Activated T-cell treated with anti-CD3 and anti-CD28 coated beads, Interleukin-2, amount 50 U/mL, for 72 hours (primary cell): Measurements from ENCODE around the gene SYT1. TPM values are rescaled to one million over a fixed set of nuclear protein-coding genes. Genes with fewer than 3 reads are reported as not detected.

Experiments
- ATAC-seq, 2 donors: fragments of 150-1000 bp; cut with Tn5 transposase; replicated peaks in 1 of 2; 2 replicates each; pipeline ENCODE4 v1.10.0; 2021; ENCODE audit warnings: moderate library complexity in 2 of 2, mild to moderate bottlenecking in 1 of 2
- DNase-seq, 2 donors: peaks; one replicate each; pipeline ENCODE4 v3.0.0; 2021 to 2022; ENCODE audit warnings: mixed read lengths in 1 of 2
- H3K27ac Mint-ChIP-seq: one replicate; pipeline ENCODE4 v1.8.0; 2022; ENCODE audit warnings: mild to moderate bottlenecking, moderate library complexity, mixed read lengths
- H3K27me3 Mint-ChIP-seq: one replicate; pipeline ENCODE4 v1.8.0; 2022; ENCODE audit warnings: low read depth, mixed read lengths
- H3K36me3 Mint-ChIP-seq, 2 donors: one replicate each; pipeline ENCODE4 v1.8.0; 2022; ENCODE audit warnings: mixed read lengths in 2 of 2, mild to moderate bottlenecking in 1 of 2; ENCODE audit not compliant: insufficient read depth in 2 of 2
- H3K4me1 Mint-ChIP-seq: one replicate; pipeline ENCODE4 v1.8.0; 2022; ENCODE audit warnings: low read depth, mixed read lengths
- H3K4me3 Mint-ChIP-seq, 2 donors: one replicate each; pipeline ENCODE4 v1.8.0; 2022; ENCODE audit warnings: mild to moderate bottlenecking in 2 of 2, mixed read lengths in 2 of 2, moderate library complexity in 2 of 2
- H3K9me3 Mint-ChIP-seq, 2 donors: one replicate each; pipeline ENCODE4 v1.8.0; 2022; ENCODE audit warnings: mixed read lengths in 2 of 2
- total RNA-seq, 2 donors: library from RNA; stranded (reverse); gene quantifications; one replicate each; pipeline ENCODE4 v1.2.3, GENCODE V29; 2022

SYT1 gene
- total RNA-seq, 2 donors from 2014 or later = not detected

- Mint-ChIP-seq H3K36me3 (no peaks in the 10 kb centered on the region), H3K27ac (no peak overlapping the region), H3K27me3 (no peaks in the 10 kb centered on the region), H3K4me3 (no peak overlapping the region), H3K9me3 (peaks cover 0 to 1% of the 10 kb centered on the region in 2 donors), H3K4me1 (no peaks in the 10 kb centered on the region)
- ATAC-seq (no peak), DNase-seq (no peak)
Observed at GRCh38 chr12:79057540-79057939, 193.0 kb downstream of the SYT1 start.

- Mint-ChIP-seq H3K36me3 (no peaks in the 10 kb centered on the region), H3K4me3 (no peak overlapping the region), H3K9me3 (peaks cover 0 to 1% of the 10 kb centered on the region in 2 donors), H3K27me3 (no peaks in the 10 kb centered on the region), H3K27ac (no peak overlapping the region), H3K4me1 (no peaks in the 10 kb centered on the region)
- no peak for DNase-seq
- no peak for ATAC-seq
Observed at GRCh38 chr12:79058342-79058741, 193.8 kb downstream of the SYT1 start.

GRCh38 chr12:79059557-79059956 is 195.0 kb downstream of the SYT1 start:
- H3K27me3 Mint-ChIP-seq = no peaks in the 10 kb centered on the region
- H3K4me3 Mint-ChIP-seq = no peak overlapping the region
- H3K36me3 Mint-ChIP-seq = no peaks in the 10 kb centered on the region
- ATAC-seq (no peak), DNase-seq (no peak)
- peaks cover under 1 to 1% of the 10 kb centered on the region in 2 donors for H3K9me3 Mint-ChIP-seq
- H3K27ac Mint-ChIP-seq = no peak overlapping the region
- H3K4me1 Mint-ChIP-seq = no peaks in the 10 kb centered on the region

GRCh38 chr12:79063258-79063657 is 198.7 kb downstream of the SYT1 start:
- DNase-seq (no peak), ATAC-seq (no peak)
- Mint-ChIP-seq H3K9me3 (peaks cover 0 to 3% of the 10 kb centered on the region in 2 donors), H3K36me3 (no peaks in the 10 kb centered on the region), H3K27ac (no peak overlapping the region), H3K4me1 (no peaks in the 10 kb centered on the region), H3K27me3 (no peaks in the 10 kb centered on the region), H3K4me3 (no peak overlapping the region)

GRCh38 chr12:79067977-79068376 is 203.4 kb downstream of the SYT1 start:
- DNase-seq = no peak
- Mint-ChIP-seq H3K4me3 (no peak overlapping the region), H3K9me3 (peaks cover 0 to 3% of the 10 kb centered on the region in 2 donors), H3K4me1 (no peaks in the 10 kb centered on the region), H3K27me3 (no peaks in the 10 kb centered on the region), H3K27ac (no peak overlapping the region), H3K36me3 (no peaks in the 10 kb centered on the region)
- no peak for ATAC-seq

GRCh38 chr12:79069009-79069408 is 204.4 kb downstream of the SYT1 start:
- Mint-ChIP-seq H3K4me3 (no peak overlapping the region), H3K36me3 (no peaks in the 10 kb centered on the region), H3K27ac (no peak overlapping the region), H3K9me3 (peaks cover 2 to 5% of the 10 kb centered on the region in 2 donors), H3K4me1 (no peaks in the 10 kb centered on the region), H3K27me3 (no peaks in the 10 kb centered on the region)
- DNase-seq = no peak
- no peak for ATAC-seq

- H3K9me3 Mint-ChIP-seq = peaks cover 2% of the 10 kb centered on the region in 2 donors
- H3K27ac Mint-ChIP-seq = no peak overlapping the region
- H3K27me3 Mint-ChIP-seq = no peaks in the 10 kb centered on the region
- no peak overlapping the region for H3K4me3 Mint-ChIP-seq
- no peaks in the 10 kb centered on the region for H3K4me1 Mint-ChIP-seq
- H3K36me3 Mint-ChIP-seq = no peaks in the 10 kb centered on the region
- DNase-seq = no peak
- no peak for ATAC-seq
Observed at GRCh38 chr12:79071498-79071897, 206.9 kb downstream of the SYT1 start.

- Mint-ChIP-seq H3K27me3 (no peaks in the 10 kb centered on the region), H3K36me3 (no peaks in the 10 kb centered on the region), H3K4me3 (no peak overlapping the region), H3K27ac (no peak overlapping the region), H3K4me1 (no peaks in the 10 kb centered on the region), H3K9me3 (peaks cover 2% of the 10 kb centered on the region in 2 donors)
- no peak for ATAC-seq
- no peak for DNase-seq
Observed at GRCh38 chr12:79073506-79073905, 208.9 kb downstream of the SYT1 start.

GRCh38 chr12:79082595-79082994 is 218.0 kb downstream of the SYT1 start:
- no peaks in the 10 kb centered on the region for H3K4me1 Mint-ChIP-seq
- H3K9me3 Mint-ChIP-seq = peaks cover 0 to 4% of the 10 kb centered on the region in 2 donors
- no peak for DNase-seq
- H3K36me3 Mint-ChIP-seq = peaks cover 0 to 2% of the 10 kb centered on the region in 2 donors
- H3K4me3 Mint-ChIP-seq = no peak overlapping the region
- H3K27ac Mint-ChIP-seq = no peak overlapping the region
- ATAC-seq = no peak
- no peaks in the 10 kb centered on the region for H3K27me3 Mint-ChIP-seq

- H3K4me1 Mint-ChIP-seq = no peaks in the 10 kb centered on the region
- DNase-seq (no peak), ATAC-seq (no peak)
- peaks cover 0 to 2% of the 10 kb centered on the region in 2 donors for H3K36me3 Mint-ChIP-seq
- no peak overlapping the region for H3K27ac Mint-ChIP-seq
- H3K9me3 Mint-ChIP-seq = peaks cover 0 to 4% of the 10 kb centered on the region in 2 donors
- H3K4me3 Mint-ChIP-seq = no peak overlapping the region
- no peaks in the 10 kb centered on the region for H3K27me3 Mint-ChIP-seq
Observed at GRCh38 chr12:79083181-79083580, 218.6 kb downstream of the SYT1 start.

- ATAC-seq = no peak
- Mint-ChIP-seq H3K4me3 (no peak overlapping the region), H3K27me3 (no peaks in the 10 kb centered on the region), H3K36me3 (peaks cover 0 to 2% of the 10 kb centered on the region in 2 donors), H3K27ac (no peak overlapping the region), H3K4me1 (no peaks in the 10 kb centered on the region), H3K9me3 (peaks cover 0 to 8% of the 10 kb centered on the region in 2 donors)
- no peak for DNase-seq
Observed at GRCh38 chr12:79085106-79085682, 220.6 kb downstream of the SYT1 start.

GRCh38 chr12:79086541-79087296 is 222.1 kb downstream of the SYT1 start:
- H3K4me3 Mint-ChIP-seq = no peak overlapping the region
- peaks cover 0 to 2% of the 10 kb centered on the region in 2 donors for H3K36me3 Mint-ChIP-seq
- H3K4me1 Mint-ChIP-seq = no peaks in the 10 kb centered on the region
- ATAC-seq (no peak), DNase-seq (no peak)
- H3K9me3 Mint-ChIP-seq = peaks cover 0 to 8% of the 10 kb centered on the region in 2 donors
- no peaks in the 10 kb centered on the region for H3K27me3 Mint-ChIP-seq
- no peak overlapping the region for H3K27ac Mint-ChIP-seq

GRCh38 chr12:79098530-79098929 is 234.0 kb downstream of the SYT1 start:
- Mint-ChIP-seq H3K4me1 (no peaks in the 10 kb centered on the region), H3K36me3 (no peaks in the 10 kb centered on the region), H3K27me3 (no peaks in the 10 kb centered on the region), H3K9me3 (peaks cover 9% of the 10 kb centered on the region in 2 donors), H3K4me3 (no peak overlapping the region), H3K27ac (no peak overlapping the region)
- ATAC-seq (no peak), DNase-seq (no peak)

- Mint-ChIP-seq H3K4me3 (no peak overlapping the region), H3K27me3 (no peaks in the 10 kb centered on the region), H3K9me3 (peaks cover 4 to 8% of the 10 kb centered on the region in 2 donors), H3K4me1 (no peaks in the 10 kb centered on the region), H3K27ac (no peak overlapping the region), H3K36me3 (no peaks in the 10 kb centered on the region)
- no peak for ATAC-seq
- DNase-seq = no peak
Observed at GRCh38 chr12:79108962-79109361, 244.4 kb downstream of the SYT1 start.
